Fibroblast of lung (primary cell): ENCODE data around the gene ATP1B2.

ENCODE experiments used
- EZH2 ChIP-seq: IDR thresholded peaks from 2 replicates; pipeline ENCODE4 v1.5.1; 2012; ENCODE audit warnings: low read length, control low read depth, mild to moderate bottlenecking; ENCODE audit errors: missing control alignments
- TF ChIP-seq, protein P1 (sequence below), 2 donors: IDR thresholded peaks in 1 of 2; conservative IDR thresholded peaks in 1 of 2; 1 replicate in 1 of 2; 2 replicates in 1 of 2; pipeline ENCODE4 v1.5.1; 2011 to 2012; ENCODE audit warnings: low read length in 2 of 2, control low read depth in 1 of 2, inconsistent platforms in 1 of 2, low read depth in 1 of 2, mild to moderate bottlenecking in 1 of 2

DNA sequence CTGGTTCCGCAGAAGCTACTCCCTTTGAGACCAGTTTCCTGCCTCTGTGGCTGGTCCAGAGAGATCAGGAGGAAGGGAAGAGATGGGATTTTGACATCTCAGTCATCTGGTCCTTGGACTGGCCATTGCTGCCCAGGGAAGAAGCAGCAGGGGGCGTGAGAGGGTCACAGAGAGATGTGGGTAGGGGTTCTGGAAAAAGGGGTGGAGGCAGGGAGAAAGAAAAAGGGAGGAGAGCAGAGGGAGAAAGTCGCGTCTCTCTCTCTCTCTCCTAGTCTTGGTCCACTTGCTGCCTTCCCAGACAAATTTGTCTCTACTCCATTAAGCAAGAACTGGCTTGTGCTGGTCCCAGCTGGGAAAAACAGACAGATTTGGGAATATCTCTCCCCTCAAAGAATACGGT lies 16.3 kb upstream of the ATP1B2 start:
- TF ChIP-seq, protein P1, sequence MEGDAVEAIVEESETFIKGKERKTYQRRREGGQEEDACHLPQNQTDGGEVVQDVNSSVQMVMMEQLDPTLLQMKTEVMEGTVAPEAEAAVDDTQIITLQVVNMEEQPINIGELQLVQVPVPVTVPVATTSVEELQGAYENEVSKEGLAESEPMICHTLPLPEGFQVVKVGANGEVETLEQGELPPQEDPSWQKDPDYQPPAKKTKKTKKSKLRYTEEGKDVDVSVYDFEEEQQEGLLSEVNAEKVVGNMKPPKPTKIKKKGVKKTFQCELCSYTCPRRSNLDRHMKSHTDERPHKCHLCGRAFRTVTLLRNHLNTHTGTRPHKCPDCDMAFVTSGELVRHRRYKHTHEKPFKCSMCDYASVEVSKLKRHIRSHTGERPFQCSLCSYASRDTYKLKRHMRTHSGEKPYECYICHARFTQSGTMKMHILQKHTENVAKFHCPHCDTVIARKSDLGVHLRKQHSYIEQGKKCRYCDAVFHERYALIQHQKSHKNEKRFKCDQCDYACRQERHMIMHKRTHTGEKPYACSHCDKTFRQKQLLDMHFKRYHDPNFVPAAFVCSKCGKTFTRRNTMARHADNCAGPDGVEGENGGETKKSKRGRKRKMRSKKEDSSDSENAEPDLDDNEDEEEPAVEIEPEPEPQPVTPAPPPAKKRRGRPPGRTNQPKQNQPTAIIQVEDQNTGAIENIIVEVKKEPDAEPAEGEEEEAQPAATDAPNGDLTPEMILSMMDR (conservative IDR thresholded peaks at IDR 0.05 in 1 of 2, IDR thresholded peaks at IDR 0.05 in 1 of 2; ENCODE audit: low read depth in 1 of 2, low read length in 2 of 2): peak; percentile 67 to 74
- TF ChIP-seq EZH2: no peak
